ENCODE data around the gene RAB24. TPM values are rescaled to one million over a fixed set of nuclear protein-coding genes. Genes with fewer than 3 reads are reported as not detected.

RAB24 gene
- total RNA-seq, 4 donors from 2014 or later: 18.7 to 53.3 (median 26.3) TPM

DNA sequence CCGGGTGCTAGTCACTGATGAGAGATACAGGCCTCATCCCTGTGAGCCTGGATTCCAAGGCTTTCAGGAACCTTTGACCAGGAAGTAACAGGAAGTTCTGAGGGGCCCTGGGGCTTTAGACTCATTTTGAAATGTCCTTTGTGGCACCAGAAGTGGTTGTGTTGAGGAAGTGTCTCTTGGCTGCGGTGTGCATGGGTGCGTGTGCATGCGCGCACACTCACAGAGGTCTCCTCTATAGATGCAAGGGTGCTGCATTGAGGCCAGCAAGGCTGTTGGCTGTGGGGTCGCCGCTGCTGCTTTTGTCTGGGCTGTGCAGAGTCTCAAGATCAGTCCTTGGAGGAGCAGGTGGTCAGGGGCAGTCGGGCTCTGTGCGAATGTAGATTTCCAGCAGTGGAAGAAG lies 7.6 kb downstream of the RAB24 start:
- Histone ChIP-seq H3K9me3 (no peaks in the 10 kb centered on the region), H3K27ac (no peak overlapping the region), H3K4me1 (peaks cover 5 to 13% of the 10 kb centered on the region in 2 donors), H3K4me3 (replicated peaks in 1 of 3) (no peak overlapping the region), H3K27me3 (no peaks in the 10 kb centered on the region), H3K36me3 (peaks cover 42 to 44% of the 10 kb centered on the region in 2 donors)
- WGBS, 2 donors: 85 to 86% methylated on average over 9 of the region's 9 CpGs
- DNase-seq: no peak
- intact Hi-C loops (cut with DNase I): no loop called here
- TF ChIP-seq, protein P1, sequence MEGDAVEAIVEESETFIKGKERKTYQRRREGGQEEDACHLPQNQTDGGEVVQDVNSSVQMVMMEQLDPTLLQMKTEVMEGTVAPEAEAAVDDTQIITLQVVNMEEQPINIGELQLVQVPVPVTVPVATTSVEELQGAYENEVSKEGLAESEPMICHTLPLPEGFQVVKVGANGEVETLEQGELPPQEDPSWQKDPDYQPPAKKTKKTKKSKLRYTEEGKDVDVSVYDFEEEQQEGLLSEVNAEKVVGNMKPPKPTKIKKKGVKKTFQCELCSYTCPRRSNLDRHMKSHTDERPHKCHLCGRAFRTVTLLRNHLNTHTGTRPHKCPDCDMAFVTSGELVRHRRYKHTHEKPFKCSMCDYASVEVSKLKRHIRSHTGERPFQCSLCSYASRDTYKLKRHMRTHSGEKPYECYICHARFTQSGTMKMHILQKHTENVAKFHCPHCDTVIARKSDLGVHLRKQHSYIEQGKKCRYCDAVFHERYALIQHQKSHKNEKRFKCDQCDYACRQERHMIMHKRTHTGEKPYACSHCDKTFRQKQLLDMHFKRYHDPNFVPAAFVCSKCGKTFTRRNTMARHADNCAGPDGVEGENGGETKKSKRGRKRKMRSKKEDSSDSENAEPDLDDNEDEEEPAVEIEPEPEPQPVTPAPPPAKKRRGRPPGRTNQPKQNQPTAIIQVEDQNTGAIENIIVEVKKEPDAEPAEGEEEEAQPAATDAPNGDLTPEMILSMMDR (IDR thresholded peaks at IDR 0.05): no peak
- TF ChIP-seq POLR2A (IDR thresholded peaks at IDR 0.05): no peak

DNA sequence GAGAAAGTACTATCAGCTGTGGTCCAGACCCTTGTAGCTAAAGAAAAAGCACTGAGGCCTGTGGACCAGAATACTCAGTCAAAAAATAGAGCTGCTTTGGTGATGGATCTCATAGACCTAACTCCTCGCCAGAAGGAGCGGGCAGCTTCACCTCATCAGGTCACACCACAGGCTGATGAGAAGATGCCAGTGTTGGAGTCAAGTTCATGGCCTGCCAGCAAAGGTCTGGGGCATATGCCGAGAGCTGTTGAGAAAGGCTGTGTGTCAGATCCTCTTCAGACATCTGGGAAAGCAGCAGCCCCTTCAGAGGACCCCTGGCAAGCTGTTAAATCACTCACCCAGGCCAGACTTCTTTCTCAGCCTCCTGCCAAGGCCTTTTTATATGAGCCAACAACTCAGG lies 8.9 kb downstream of the RAB24 start:
- no peak for TF ChIP-seq POLR2A (IDR thresholded peaks at IDR 0.05)
- TF ChIP-seq, protein P1 (IDR thresholded peaks at IDR 0.05): no peak
- H3K27me3 ChIP-seq: no peaks in the 10 kb centered on the region
- 87 to 93% methylated on average over 2 to 3 of the region's 3 CpGs for WGBS, 2 donors
- H3K27ac ChIP-seq: no peak overlapping the region
- no peak for DNase-seq
- peaks cover 44 to 47% of the 10 kb centered on the region in 2 donors for H3K36me3 ChIP-seq
- intact Hi-C loops (cut with DNase I): no loop called here
- H3K4me1 ChIP-seq: peaks cover 0 to under 1% of the 10 kb centered on the region in 2 donors
- no peaks in the 10 kb centered on the region for H3K9me3 ChIP-seq
- no peak overlapping the region for H3K4me3 ChIP-seq (replicated peaks in 1 of 3)

DNA sequence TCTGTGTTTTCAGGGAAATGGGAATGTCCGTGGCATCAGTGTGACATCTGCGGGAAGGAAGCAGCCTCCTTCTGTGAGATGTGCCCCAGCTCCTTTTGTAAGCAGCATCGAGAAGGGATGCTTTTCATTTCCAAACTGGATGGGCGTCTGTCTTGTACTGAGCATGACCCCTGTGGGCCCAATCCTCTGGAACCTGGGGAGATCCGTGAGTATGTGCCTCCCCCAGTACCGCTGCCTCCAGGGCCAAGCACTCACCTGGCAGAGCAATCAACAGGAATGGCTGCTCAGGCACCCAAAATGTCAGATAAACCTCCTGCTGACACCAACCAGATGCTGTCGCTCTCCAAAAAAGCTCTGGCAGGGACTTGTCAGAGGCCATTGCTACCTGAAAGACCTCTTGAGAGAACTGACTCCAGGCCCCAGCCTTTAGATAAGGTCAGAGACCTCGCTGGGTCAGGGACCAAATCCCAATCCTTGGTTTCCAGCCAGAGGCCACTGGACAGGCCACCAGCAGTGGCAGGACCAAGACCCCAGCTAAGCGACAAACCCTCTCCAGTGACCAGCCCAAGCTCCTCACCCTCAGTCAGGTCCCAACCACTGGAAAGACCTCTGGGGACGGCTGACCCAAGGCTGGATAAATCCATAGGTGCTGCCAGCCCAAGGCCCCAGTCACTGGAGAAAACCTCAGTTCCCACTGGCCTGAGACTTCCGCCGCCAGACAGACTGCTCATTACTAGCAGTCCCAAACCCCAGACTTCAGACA lies 9.5 kb downstream of the RAB24 start:
- no peaks in the 10 kb centered on the region for H3K4me1 ChIP-seq
- peaks cover 47 to 51% of the 10 kb centered on the region in 2 donors for H3K36me3 ChIP-seq
- no peak overlapping the region for H3K4me3 ChIP-seq (replicated peaks in 1 of 3)
- no peak for DNase-seq
- no peak overlapping the region for H3K27ac ChIP-seq
- 94 to 97% methylated on average over 10 to 12 of the region's 12 CpGs for WGBS, 2 donors
- intact Hi-C loops (cut with DNase I): no loop called here
- H3K27me3 ChIP-seq: no peaks in the 10 kb centered on the region
- H3K9me3 ChIP-seq: no peaks in the 10 kb centered on the region
- no peak for TF ChIP-seq POLR2A (IDR thresholded peaks at IDR 0.05)
- TF ChIP-seq, protein P1 (IDR thresholded peaks at IDR 0.05): no peak

DNA sequence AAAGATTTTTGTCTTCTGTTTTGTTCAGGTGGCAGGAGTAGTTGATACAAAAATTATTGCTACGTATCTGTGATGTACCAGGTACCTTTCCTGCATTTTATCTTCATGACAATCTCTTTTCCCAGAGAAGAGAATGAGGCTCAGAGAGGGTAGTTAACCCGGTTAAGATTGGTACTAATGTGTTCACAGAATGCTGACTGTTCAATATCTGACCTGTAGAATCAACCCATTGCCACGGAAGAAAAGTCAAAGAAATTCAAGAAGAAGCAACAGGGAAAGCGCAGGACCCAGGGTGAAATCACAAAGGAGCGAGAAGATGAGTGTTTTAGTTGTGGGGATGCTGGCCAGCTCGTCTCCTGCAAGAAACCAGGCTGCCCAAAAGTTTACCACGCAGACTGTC lies 11.8 kb downstream of the RAB24 start:
- 96 to 97% methylated on average over 7 of the region's 7 CpGs for WGBS, 2 donors
- peaks cover 55 to 61% of the 10 kb centered on the region in 2 donors for H3K36me3 ChIP-seq

More for the DNA sequence above, 11.8 kb downstream of the RAB24 start:
- H3K4me1 ChIP-seq: no peaks in the 10 kb centered on the region
- no peaks in the 10 kb centered on the region for H3K27me3 ChIP-seq
- TF ChIP-seq, protein P1 (IDR thresholded peaks at IDR 0.05): no peak
- TF ChIP-seq POLR2A (IDR thresholded peaks at IDR 0.05): no peak
- H3K9me3 ChIP-seq: no peaks in the 10 kb centered on the region
- H3K4me3 ChIP-seq (replicated peaks in 1 of 3): no peak overlapping the region
- intact Hi-C loops (cut with DNase I): no loop called here
- H3K27ac ChIP-seq: no peak overlapping the region
- no peak for DNase-seq

All from thyroid gland (tissue), 4 donors.